ENCODE measurements around the gene KRTAP5-4.

The KRTAP5-4 gene

DNA sequence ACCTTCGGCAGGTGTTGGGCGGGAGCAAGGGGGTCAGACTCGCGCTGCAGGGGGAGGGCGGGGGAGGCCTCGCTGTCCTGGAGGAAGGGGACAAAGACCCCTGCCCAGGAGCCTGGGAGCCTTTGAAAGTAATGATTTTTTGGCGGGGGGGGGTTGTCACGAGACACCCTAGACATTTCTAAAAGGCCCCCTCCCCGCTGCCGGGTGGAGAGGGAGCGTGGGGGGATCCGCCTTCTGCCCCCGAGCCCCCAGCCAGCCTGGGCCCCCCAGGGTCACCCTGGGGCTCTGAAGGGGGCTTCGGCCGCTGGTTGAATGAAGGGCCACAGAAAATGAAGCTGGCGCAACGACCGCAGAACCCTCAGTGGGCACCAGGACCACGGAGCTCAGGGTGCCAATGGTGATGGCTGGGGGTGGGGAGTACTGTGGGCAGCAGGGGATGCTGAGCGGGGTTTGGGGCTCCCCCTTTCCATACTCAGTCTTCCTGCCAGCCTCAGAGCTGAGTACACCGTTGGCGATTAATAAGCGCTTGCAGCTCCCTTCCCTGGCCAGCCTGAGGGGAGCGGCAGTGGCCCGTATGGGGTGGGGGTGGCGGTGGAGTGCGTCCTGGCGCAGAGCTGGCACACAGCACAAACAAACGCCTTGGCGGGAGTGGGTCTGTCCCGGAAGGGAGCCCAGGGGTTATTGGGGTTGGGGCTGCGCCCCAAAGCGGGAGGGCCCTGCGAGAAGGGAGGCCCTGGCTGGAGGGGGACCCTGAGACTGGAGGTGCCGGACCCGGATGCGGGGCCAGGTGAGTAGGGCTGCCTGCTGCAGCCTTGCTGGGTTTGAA is 48.6 kb downstream of the KRTAP5-4 start:
- Histone ChIP-seq H3K27me3 (ENCODE audit: control insufficient read depth, insufficient read depth, low read length) (peaks cover 21% of the 10 kb centered on the region), H3K4me1 (ENCODE audit: control insufficient read depth, insufficient read depth, low read length) (peaks cover 7% of the 10 kb centered on the region), H3K9ac (ENCODE audit: low read depth, low read length) (no peak overlapping the region), H3K36me3 (ENCODE audit: control insufficient read depth, insufficient read depth, low read length) (no peaks in the 10 kb centered on the region), H3K4me3 (ENCODE audit: low read depth, low read length) (peak overlapping the region; percentile 46), H3K9me3 (ENCODE audit: control insufficient read depth, insufficient read depth, low read length) (no peaks in the 10 kb centered on the region)

DNA sequence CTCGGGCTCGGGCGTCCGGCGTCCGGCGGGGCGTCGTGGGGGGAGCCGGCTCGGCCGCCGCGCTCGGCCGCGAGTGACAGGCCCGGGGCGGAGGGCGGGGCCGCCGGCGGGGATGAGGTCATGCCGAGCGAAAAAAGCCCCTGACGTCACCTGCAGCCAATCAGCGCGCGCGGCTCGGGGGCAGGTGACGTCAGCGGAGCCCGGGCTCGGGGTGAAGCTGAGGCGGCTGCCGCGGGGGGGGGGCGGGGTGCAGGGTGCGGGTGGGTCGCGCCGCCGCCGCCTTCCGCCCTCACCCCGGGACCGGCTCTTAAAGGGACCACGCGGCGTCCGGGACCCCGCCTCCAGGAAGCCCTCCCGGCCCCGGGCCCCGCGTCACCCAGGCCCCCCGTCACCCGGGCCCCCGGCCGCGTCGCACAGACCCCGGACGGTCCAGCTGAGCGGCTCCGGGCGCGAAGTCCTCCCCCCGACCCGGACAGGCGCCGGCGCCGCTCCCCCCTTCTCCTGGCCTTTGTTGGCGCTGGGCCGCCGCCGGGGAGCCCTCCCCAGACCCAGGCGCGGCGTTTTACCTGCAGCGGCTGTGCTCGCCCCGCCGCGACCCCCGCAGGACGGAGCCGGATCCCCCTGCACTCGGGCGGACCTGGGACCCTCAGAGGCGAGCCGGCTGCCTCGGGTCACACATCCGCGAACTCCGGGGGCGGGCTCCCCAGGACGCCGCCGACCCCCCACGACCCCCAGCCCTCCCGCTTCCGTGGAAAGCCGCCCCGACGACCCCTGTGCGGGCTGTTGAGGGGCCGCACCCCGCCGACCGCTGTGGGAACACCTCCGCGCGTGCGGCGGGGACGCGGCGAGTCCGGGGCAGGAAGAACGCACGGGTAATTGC is 49.5 kb downstream of the KRTAP5-4 start, which contains the start of gene DUSP8:
DUSP8 (minus strand) TSS at position 75 of the 880 bp plus-strand sequence. CDS start 6,445 bp downstream, outside the sequence.
- Histone ChIP-seq H3K36me3 (ENCODE audit: control insufficient read depth, insufficient read depth, low read length) (no peaks in the 10 kb centered on the region), H3K4me1 (ENCODE audit: control insufficient read depth, insufficient read depth, low read length) (peaks cover 12% of the 10 kb centered on the region), H3K27me3 (ENCODE audit: control insufficient read depth, insufficient read depth, low read length) (peaks cover 21% of the 10 kb centered on the region), H3K4me3 (ENCODE audit: low read depth, low read length) (peak within 1 kb of the TSS; percentile 55), H3K9ac (ENCODE audit: low read depth, low read length) (no peak within 1 kb of the TSS), H3K9me3 (ENCODE audit: control insufficient read depth, insufficient read depth, low read length) (no peaks in the 10 kb centered on the region)

GRCh38 chr11:1571760-1572196 is 50.2 kb downstream of the KRTAP5-4 start:
- Histone ChIP-seq H3K9me3 (ENCODE audit: control insufficient read depth, insufficient read depth, low read length) (no peaks in the 10 kb centered on the region), H3K9ac (ENCODE audit: low read depth, low read length) (no peak overlapping the region), H3K36me3 (ENCODE audit: control insufficient read depth, insufficient read depth, low read length) (no peaks in the 10 kb centered on the region), H3K27me3 (ENCODE audit: control insufficient read depth, insufficient read depth, low read length) (peaks cover 21% of the 10 kb centered on the region), H3K4me1 (ENCODE audit: control insufficient read depth, insufficient read depth, low read length) (peaks cover 12% of the 10 kb centered on the region), H3K4me3 (ENCODE audit: low read depth, low read length) (peak overlapping the region; percentile 55)

Measured in iPS-15b (cell line).